GM19099 (cell line): Measurements from ENCODE around the gene AHNAK2.

Experiments used
- POLR2A ChIP-seq: IDR thresholded peaks from 3 replicates; pipeline ENCODE4 v1.6.1; 2011; ENCODE audit warnings: low read depth; ENCODE audit not compliant: insufficient read length; ENCODE audit errors: extremely low read depth

The AHNAK2 gene

DNA sequence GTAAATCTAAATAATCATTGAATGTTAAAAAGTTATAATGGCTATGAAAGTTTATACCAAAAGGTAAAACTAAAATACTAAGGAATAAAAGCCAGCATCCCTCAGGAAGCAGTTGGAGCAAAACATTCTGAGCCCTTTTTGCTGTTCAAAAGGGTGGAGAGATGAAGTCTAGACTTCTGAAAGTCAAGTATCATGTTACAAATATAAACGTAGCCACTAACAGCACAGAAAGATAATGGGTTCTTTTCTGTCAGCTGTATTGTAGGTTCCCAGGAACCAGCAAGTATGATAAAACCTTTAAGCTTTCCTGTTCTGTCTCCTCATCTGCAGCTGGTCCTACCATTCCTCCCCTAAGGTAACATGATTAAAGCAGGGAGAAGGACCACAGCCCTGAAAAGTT lies 69.9 kb downstream of the AHNAK2 start:
- no peak for TF ChIP-seq POLR2A

DNA sequence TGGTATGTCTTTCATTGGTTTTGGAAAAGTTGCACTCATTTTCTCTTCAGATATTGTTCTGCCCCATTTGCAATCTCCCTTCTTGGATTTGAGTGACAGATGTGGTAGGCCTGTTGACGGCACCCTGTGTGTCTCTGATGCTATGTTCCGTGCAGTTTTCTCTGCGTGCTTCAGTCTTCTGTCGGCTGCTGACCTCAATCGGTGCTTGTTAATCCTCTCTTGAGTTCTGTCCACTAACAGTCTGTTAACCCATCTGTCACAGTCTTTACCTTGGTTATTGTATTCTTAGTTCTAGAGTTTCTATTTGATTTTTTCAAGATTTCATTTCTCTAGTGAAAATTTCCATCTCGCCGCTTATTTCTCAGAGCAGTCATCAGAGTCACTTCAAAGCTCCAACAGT lies 74.2 kb downstream of the AHNAK2 start:
- TF ChIP-seq POLR2A = no peak

DNA sequence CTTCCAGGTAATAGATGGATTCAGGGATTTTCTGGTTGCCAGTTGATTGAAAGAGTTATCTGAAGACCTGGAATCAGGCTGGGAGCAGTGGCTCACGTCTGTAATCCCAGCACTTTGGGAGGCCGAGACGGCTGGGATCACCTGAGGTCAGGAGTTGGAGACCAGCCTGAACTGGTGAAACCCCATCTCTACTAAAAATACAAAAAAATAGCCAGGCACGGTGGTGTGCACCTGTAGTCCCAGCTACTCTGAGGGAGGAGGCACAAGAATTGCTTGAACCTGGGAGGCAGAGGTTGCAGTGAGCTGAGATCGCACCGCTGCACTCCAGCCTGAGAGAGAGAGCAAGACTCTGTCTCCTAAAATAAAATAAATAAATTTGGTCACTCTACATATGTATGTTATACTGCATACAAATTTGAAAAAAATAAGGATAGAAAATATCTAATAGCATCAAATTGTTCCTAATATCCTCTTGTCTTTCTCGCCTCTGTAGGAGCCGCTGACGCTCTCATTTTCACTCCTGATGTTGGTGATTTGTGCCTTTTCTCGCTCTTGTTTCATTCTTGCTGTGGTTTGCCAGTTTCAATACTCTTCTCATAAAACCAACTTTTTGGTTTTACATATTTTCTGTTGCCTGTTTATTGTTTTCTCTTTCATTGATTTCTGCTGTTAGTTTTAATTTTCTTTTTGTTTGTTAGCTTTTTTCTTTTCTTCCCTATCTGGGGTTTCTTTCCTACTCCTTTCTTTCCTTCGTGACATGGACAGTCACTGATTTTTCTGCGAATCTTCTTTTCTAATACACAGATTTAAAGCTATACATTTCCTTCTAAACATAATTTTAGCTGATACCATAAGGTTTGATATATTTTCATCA lies 77.3 kb downstream of the AHNAK2 start:
- no peak for TF ChIP-seq POLR2A

DNA sequence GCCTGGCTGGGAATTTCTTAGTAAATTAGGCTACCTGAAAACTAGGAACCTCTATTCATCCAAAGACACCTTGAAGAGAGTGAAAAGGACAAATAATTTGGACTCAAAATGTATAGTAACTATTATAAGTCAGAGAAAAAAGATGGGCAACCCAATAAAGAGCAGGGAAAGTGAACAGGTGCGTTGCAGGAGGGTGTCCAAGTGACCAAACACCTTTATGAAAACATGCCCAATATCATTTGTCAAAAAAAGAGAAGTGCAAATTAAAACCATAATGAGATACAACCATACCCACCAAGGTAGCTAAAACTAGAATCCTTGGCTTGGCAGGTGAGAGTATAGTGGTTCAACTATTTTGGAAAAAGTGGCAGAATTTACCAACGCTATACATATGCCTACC lies 78.4 kb downstream of the AHNAK2 start:
- no peak for TF ChIP-seq POLR2A

DNA sequence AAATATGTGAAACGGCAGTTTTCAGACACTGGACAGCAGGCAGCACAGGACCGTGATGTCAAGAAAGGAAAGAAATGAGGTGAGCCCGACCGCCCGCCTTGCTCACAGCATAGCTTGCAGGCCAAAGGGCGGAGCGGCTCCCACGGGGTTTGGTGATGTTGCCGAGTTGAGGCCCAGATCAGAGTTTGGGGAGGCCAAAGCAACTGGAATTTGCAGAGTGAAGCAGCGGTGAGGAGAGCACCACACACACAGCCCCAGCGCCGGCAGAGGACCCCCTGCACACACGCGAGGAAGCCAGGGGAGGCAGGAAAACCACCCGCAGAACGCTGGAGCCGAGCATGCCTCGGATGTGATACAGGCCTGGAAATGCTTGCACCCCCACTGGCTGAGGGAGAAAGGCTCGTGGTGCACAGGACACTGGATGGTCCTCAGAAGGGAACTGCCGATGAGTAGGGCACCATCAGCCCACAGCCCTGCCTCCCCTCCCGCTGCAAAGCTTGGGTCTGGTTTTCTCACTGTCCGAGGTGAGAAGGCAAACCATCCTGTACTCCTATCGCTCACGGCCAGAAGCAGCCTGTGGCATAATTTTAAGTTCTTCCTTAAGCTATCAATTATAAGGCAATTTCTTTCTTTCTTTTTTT lies 79.2 kb downstream of the AHNAK2 start:
- TF ChIP-seq POLR2A = no peak

DNA sequence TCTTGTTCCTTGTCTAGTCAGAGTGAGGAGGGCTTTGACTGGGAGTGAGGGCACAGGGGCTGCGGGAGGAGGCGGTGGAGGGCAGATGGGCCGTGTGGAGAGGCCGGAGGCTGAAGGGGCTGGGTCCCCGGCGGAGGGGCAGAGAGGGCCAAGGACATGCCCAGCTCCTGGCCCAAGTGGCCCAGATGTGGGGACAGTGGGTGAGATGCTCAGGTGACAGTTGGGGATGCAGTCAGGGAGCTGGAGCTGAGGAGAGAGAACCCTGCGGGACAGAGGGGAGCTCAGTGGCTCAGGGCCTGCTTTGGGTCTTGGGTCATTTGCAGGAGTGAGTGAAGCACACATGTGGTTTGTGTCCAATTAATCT lies 80.0 kb downstream of the AHNAK2 start:
- no peak for TF ChIP-seq POLR2A

DNA sequence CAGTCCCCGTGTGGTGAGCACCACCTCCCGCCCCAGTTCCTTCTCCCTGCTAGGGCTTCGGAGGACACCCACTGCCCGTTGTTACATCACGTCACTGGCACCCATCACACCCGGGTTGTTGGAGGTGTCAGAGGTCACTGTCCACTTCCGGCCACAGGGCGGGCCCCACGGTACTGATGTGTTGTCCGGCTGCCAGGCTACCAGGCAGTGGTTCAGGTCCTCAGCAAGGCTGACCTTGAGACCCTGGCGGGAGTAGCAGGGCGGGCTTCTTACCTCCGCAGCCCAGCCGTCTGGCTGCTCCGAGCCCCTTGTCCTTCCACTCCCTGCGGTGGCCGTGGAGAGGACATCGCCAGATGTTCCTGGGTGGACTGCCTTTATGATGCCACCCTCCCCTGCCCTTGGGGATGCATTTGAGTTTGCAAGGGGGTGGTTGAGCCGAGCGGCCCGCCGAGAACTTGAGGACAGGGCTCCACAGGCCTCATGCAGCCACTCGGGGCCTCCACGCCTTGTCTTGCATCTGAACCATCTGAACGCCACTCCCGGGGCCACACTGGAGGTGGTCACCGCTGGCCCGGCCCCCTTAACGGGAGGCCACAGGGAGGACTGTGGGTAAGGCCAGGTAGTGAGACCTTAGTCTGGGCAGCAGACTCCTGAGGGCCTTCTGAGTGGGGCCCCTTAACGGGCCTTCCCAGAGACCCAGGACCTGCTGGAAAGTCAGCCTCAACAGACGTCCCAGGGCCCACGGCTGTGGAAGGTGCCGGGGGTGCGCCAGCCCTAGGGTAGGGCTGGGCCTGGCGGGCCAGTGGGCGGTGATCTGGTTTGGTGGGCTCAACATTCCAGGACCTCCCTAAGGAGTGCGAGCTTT lies 80.6 kb downstream of the AHNAK2 start:
- TF ChIP-seq POLR2A = no peak

DNA sequence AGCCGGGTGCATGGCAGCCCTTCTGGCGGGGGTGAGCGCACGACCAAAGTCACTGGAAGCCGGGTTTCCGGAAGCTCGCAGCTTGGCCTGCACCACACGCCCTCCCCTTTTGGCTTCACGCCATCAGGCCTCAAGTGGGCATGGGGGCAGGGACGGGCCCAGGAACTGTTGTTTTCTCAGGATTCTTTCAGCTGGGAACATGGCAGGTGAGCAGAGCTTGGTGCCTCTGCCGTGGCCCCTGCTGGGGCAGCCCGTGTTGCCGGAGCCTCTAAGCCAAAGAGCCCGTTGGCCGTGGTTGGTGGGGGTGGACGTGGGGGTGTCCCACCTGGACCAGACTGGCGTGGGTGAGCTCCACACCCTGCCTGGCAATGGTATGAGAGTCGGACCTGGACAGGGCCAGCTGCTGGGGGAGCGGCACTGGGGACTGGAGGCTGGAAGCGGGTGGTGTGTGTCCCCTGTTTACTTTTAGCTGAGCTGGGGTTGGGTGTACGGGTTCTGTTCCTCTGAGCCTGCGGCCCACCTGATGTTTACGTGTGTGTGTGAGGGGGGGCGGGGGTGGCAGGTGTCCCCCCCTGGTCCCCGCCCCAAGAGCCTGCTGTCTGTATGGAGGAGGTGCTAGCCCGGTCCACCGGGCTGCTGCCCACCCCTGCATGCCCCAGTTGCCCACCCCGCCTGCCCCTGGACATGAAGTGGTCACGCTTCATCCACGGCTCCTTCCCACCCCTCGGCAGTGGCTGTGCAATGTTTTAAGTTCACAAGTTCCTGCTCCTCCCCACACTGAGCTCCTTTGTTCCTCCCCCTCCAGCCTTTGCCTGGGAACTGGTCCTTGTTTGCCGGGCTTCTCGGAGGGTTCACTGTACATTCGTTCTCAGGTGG lies 82.2 kb downstream of the AHNAK2 start:
- TF ChIP-seq POLR2A = no peak

DNA sequence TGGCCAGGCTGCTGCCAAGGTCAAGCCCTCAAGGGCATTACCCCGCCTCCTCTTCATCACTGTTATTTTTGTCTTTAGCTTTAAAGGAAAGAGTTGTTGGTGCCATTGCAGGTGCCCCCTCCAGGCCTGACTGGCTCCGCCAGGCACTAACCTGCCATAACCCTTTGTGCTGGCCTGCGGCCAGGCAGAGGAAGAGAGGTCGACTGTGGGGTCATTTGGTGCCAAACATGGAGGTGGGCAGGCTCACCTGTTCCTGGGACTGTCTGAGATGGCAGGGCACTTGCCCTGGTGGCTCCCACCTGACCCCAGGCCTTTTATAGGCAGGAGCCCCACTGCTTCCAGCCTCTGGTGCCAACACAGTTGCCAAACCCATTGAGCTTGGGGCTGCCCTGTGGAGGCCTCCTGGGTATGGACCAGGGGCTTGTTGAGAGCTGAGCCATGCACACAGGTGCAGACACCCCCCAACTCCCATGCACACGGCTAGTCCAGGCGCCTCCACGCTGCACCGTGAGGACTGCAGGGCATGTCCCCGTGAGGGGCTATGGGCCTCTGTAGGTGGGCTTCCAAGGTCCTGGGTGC lies 82.9 kb downstream of the AHNAK2 start:
- TF ChIP-seq POLR2A = no peak

DNA sequence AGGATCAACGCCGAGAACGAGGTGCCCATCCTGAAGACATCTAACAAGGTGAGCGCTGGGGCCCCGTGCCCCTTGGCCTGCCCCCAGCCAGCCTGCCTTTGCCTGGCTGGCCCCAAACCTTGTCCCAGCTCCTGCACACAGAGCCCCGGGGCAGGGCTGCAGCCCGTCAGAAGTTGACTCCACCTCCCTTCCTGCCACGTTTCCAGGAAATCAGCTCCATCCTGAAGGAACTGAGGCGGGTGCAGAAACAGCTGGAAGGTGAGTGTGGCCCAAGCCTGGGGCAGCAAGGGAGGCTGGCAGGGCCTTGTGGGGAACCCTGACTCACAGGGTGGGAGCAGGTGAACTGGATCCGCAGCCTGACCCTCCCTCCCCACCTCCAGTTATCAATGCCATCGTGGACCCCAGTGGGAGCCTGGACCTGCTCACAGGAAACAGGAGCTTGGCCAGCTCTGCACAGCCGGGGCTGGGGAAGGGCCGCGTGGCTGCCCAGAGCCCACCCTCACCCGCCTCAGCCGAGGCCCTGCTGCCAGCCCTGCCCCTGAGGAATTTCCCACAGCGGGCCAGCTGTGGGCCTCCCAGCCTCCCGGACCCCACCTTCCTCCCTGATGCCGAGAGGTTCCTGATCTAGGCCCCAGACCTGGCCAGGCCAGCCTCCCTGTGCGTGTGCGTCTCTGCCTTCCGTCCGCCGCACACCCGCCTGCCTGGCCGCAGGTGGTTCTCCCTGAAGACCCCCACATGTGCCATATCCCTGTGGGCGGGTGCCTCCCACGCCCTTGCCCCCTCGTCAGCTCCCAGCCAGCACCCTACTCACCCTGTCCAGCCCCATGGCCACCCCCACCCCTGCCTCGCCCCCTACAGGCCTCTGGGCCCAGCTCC lies 83.6 kb downstream of the AHNAK2 start:
- TF ChIP-seq POLR2A = no peak

DNA sequence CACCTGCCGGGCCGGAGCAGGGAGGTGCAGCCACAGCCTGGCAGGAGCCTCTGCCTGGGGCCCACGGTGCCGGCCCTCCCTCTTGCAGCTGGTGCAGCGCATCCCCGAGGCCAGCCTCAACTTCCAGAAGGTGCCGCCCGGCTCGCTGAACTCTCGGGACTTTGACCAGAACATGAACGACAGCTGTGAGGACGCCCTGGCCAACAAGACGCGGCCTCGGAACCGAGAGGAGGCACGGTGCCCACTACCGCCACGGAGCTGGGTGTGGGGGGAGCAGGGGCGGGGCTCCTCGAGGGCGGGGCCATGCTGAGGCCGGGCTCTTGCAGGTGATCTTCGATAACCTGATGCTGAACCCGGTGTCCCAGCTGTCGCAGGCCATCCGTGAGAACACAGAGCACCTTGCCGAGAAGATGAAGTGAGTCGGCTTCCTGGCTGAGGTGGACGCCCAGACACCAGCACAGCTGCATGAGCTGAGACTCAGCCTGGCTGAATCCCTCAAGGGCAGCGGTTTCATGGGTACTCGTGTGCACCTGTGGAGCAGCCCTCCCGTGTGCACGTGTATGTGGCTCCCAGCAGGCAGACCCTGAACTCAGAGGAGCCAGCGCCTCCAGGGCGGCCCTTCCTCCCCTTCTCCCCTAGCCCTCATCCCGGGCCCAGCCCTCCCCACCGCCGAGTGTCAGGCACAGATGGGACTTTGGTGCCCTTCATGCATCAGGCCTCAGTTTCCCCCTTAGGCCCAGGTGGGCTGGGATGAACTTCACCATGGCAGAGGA lies 84.6 kb downstream of the AHNAK2 start:
- no peak for TF ChIP-seq POLR2A
